H1 (cell line): Measurements from ENCODE around the gene ACBD5. TPM values are rescaled to one million over a fixed set of nuclear protein-coding genes. Genes with fewer than 3 reads are reported as not detected.

Experiments used
- MAX ChIP-seq: IDR thresholded peaks from 2 replicates; pipeline ENCODE4 v1.6.1; 2012; ENCODE audit warnings: inconsistent platforms
- SP4 ChIP-seq: IDR thresholded peaks from 2 replicates; pipeline ENCODE4 v1.6.1; 2012; ENCODE audit warnings: low read length, inconsistent platforms
- polyA plus RNA-seq, 7 experiments: library from polyadenylated mRNA; depleted of rRNA in 3 of 7; stranded (reverse) in 5 of 7; unstranded in 2 of 7; fragments of >200 nt in 5 of 7; fragments of 200-250 nt in 2 of 7; gene quantifications; 1 replicate in 5 of 7; 2 replicates in 1 of 7; 4 replicates in 1 of 7; pipeline versions ENCODE4 v1.2.1 to v1.2.3, GENCODE V29; 2011 to 2013; ENCODE audit warnings: missing spikeins in 2 of 7, mixed read lengths in 2 of 7
- total RNA-seq: library from RNA; stranded (reverse); fragmentation: NEBNext Ultra II Directional; extraction: Animal tissue kit (Norgen Biotek cat#: 25700); gene quantifications from 2 replicates; pipeline ENCODE4 v1.2.1, GENCODE V29; 2021

Gene ACBD5
- total and polyA plus RNA-seq, 2 of the 8 experiments (the other 6 are each of a cell fraction or from before 2014, with no cell fraction given): 4.6 to 15.9 TPM

GRCh38 chr10:27242473-27242950 lies 1.9 kb upstream of the ACBD5 start (continued):
- no peak for TF ChIP-seq SP4
- no peak for TF ChIP-seq MAX
